Prostate gland (tissue), 2 donors: Measurements from ENCODE around the gene TAF4B. TPM values are rescaled to one million over a fixed set of nuclear protein-coding genes. Genes with fewer than 3 reads are reported as not detected.
"Not testable (repeated sequence)": the region's sequence is repeated elsewhere in the genome, so short reads cannot be mapped to it uniquely, and the experiment has no call there.

ENCODE experiments used
- DNase-seq: peaks from one replicate; pipeline ENCODE4 v3.0.0-alpha.2; 2019; ENCODE audit warnings: low spot score
- H3K27ac ChIP-seq, 2 donors: fragments of 200-600 bp; sonication (generic); 2 replicates each; pipeline ENCODE4 v1.5.1; 2017 to 2019
- H3K27me3 ChIP-seq: fragments of 200-600 bp; sonication (generic); replicated peaks from 2 replicates; pipeline ENCODE4 v1.5.1; 2019; ENCODE audit not compliant: insufficient read depth
- H3K36me3 ChIP-seq, 2 donors: fragments of 200-600 bp; sonication (generic); 1 replicate in 1 of 2; 2 replicates in 1 of 2; pipeline versions ENCODE4 v1.5.1 to v1.8.1; 2017 to 2019
- H3K4me1 ChIP-seq: fragments of 200-600 bp; sonication (generic); replicated peaks from 2 replicates; pipeline ENCODE4 v1.5.1; 2019
- H3K4me3 ChIP-seq, 2 donors: fragments of 200-600 bp; sonication (generic); 2 replicates each; pipeline ENCODE4 v1.5.1; 2017 to 2019
- H3K9me3 ChIP-seq: fragments of 200-600 bp; sonication (generic); 2 replicates; pipeline ENCODE4 v1.5.1; 2017
- POLR2A ChIP-seq: fragments of 450-650 bp; IDR thresholded peaks from one replicate; pipeline ENCODE4 v1.6.1; 2016; ENCODE audit warnings: antibody characterized with exemption, mild to moderate bottlenecking
- POLR2AphosphoS5 ChIP-seq: sonication (generic); formaldehyde crosslinking; IDR thresholded peaks from one replicate; pipeline ENCODE4 v1.6.1; 2017; ENCODE audit warnings: antibody characterized with exemption
- WGBS: methylation state at CpG from one replicate; pipeline ENCODE4 v1.1.5; 2018; 5-methylcytosine and 5-hydroxymethylcytosine counted together
- intact Hi-C: fragments of 100-400 bp; cut with DNase I; formaldehyde crosslinking; loops from one replicate; pipeline ENCODE4 v1.14.2; 2022
- total RNA-seq, 2 donors: library from RNA; depleted of rRNA; stranded (reverse); fragments of >200 nt; gene quantifications; one replicate each; pipeline ENCODE4 v1.1.0, GENCODE V29; 2016
- TF ChIP-seq, protein P1 (sequence below), 4 experiments: fragments of 200-600 bp in 2 of 4; fragments of 450-650 bp in 2 of 4; sonication (generic) in 2 of 4; IDR thresholded peaks; 1 replicate in 3 of 4; 2 replicates in 1 of 4; pipeline ENCODE4 v1.5.1; 2016 to 2019; ENCODE audit warnings: antibody characterized with exemption in 4 of 4, mild to moderate bottlenecking in 2 of 4, moderate library complexity in 2 of 4

The TAF4B gene
- total RNA-seq, 2 donors from 2014 or later = 5.3 to 37.3 TPM

DNA sequence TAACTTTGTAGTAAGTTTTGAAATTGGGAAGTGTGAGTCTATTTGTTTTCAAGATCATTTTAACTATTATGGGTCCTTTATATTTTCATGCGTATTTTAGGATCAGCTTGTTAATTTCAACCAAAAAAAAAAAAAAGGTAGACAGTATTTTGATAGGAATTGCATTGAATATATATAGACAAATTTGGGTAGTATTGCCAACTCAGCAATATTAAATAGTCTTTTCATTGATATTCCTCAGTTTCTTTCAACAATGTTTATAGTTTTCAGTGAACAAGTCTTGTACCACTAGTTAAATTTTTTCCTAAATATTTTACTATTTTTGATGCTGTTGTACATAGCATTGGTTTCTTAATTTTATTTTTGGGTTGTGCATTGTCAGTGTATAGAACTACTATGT, 149.9 kb downstream of the TAF4B start:
- TF ChIP-seq POLR2AphosphoS5 = no peak
- TF ChIP-seq POLR2A = no peak
- TF ChIP-seq, protein P1, sequence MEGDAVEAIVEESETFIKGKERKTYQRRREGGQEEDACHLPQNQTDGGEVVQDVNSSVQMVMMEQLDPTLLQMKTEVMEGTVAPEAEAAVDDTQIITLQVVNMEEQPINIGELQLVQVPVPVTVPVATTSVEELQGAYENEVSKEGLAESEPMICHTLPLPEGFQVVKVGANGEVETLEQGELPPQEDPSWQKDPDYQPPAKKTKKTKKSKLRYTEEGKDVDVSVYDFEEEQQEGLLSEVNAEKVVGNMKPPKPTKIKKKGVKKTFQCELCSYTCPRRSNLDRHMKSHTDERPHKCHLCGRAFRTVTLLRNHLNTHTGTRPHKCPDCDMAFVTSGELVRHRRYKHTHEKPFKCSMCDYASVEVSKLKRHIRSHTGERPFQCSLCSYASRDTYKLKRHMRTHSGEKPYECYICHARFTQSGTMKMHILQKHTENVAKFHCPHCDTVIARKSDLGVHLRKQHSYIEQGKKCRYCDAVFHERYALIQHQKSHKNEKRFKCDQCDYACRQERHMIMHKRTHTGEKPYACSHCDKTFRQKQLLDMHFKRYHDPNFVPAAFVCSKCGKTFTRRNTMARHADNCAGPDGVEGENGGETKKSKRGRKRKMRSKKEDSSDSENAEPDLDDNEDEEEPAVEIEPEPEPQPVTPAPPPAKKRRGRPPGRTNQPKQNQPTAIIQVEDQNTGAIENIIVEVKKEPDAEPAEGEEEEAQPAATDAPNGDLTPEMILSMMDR (IDR thresholded peaks at IDR 0.05) = no peak
- no peaks in the 10 kb centered on the region for H3K4me1 ChIP-seq
- no peaks in the 10 kb centered on the region for H3K36me3 ChIP-seq
- no peak overlapping the region for H3K4me3 ChIP-seq
- H3K9me3 ChIP-seq = no peaks in the 10 kb centered on the region
- H3K27ac ChIP-seq = no peak overlapping the region
- 97% methylated on average over 1 of the region's 1 CpG for WGBS
- no peak for DNase-seq
- H3K27me3 ChIP-seq = no peaks in the 10 kb centered on the region
- intact Hi-C loops = no loop called here

DNA sequence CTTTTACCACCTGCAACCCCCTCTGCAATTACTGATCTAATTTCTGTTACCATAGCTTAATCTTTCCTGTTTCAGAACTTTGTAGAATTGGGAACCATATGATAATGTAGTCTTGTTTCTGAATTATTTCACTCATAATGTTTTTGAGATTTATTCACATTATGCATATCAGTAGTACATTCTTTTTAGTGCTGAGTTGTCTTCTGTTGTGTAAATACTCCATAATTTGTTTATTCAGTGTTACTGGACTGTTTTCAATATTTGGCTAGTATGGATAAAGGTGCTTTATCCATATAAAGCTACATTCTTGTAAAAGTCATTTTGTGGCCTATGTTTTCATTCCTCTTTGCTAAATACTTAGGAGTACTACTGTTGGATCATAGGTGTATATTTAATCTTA, 152.5 kb downstream of the TAF4B start:
- no peaks in the 10 kb centered on the region for H3K36me3 ChIP-seq
- H3K4me3 ChIP-seq = no peak overlapping the region
- no peaks in the 10 kb centered on the region for H3K9me3 ChIP-seq
- H3K4me1 ChIP-seq = no peaks in the 10 kb centered on the region
- DNase-seq = no peak
- intact Hi-C loops = no loop called here
- no peaks in the 10 kb centered on the region for H3K27me3 ChIP-seq
- H3K27ac ChIP-seq = no peak overlapping the region
- TF ChIP-seq POLR2A (no peak), POLR2AphosphoS5 (no peak)
- TF ChIP-seq, protein P1 (IDR thresholded peaks at IDR 0.05) = no peak

DNA sequence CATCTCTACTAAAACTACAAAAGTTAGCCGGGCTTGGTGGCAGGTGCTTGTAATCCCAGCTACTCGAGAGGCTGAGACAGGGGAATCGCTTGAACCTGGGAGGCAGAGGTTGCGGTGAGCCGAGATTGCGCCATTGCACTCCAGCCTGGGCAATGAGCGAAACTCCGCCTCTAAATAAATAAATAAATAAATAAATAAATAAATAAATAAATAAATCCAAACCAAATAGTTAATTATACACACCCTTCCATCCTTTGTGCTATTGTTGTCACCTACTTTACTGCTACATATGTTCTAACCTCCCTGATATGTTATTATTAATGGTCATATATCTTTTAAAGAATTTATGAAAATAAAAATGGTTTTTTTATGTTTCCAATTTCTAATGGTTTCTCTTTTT, 155.3 kb downstream of the TAF4B start:
- not testable (repeated sequence) for H3K27ac ChIP-seq, H3K9me3 ChIP-seq, DNase-seq, H3K27me3 ChIP-seq, H3K4me1 ChIP-seq, H3K36me3 ChIP-seq, H3K4me3 ChIP-seq
- intact Hi-C loops = loop anchor here (5.0 to 10.0 kb wide), 2 partner anchors 163 to 271 kb away; partner anchors contain the start of gene KCTD1
- WGBS = 98% methylated on average over 8 of the region's 8 CpGs

DNA sequence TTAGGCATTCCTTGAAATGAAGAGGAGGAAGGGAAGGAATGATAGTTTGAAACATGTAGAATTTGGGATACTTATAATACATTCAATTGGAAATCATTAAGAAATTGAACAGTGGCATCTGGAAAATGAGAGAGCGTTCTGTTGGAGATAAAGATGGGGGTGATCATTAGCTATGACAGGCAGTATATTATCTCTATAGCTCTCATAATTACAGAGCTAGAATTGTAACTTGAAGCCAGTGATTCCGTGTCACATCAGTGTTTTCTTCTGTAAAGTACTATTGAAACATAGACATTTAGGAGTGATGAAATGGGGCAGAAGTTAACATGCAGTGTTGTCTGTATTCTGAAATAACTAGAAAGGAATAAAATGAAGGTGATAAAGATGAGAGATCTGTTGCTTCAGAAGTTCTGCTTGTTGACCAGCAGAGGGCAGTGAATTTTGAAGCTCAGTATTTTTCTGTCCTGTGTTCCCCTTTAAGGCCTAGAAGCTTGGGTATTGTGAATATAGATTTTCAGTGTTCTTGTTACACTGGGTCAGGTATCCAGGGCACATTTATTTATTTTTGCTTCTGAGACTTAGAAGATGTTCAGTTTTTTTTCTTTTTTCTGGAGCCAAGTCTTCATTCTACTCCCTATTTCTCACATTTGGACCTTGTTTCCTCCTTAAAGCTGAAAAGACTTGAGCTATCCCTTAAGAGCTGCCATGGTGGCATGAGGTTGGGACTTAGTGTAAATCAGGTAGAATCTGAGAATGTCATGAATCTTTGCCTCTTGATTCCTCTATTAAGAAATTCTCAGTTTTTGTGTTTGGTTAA, 157.4 kb downstream of the TAF4B start:
- no peak for DNase-seq
- TF ChIP-seq, protein P1 (IDR thresholded peaks at IDR 0.05) = peak; percentile 30 to 77 (median 58)
- TF ChIP-seq POLR2A (no peak), POLR2AphosphoS5 (no peak)
- H3K4me3 ChIP-seq = no peak overlapping the region
- H3K36me3 ChIP-seq = no peaks in the 10 kb centered on the region
- H3K4me1 ChIP-seq = no peaks in the 10 kb centered on the region
- H3K27me3 ChIP-seq = no peaks in the 10 kb centered on the region
- no peaks in the 10 kb centered on the region for H3K9me3 ChIP-seq
- H3K27ac ChIP-seq = no peak overlapping the region
- 45% methylated on average over 2 of the region's 2 CpGs for WGBS
- intact Hi-C loops = loop anchor here (5.0 to 10.0 kb wide), 2 partner anchors 161 to 269 kb away; partner anchors contain the start of gene KCTD1

GRCh38 chr18:26386002-26386401, 159.8 kb downstream of the TAF4B start:
- no peak for DNase-seq
- intact Hi-C loops = loop anchor here (10.0 kb wide), 1 partner anchor 159 kb away; the partner anchor contains the start of gene KCTD1
- Histone ChIP-seq H3K36me3 (no peaks in the 10 kb centered on the region), H3K4me3 (no peak overlapping the region), H3K27ac (no peak overlapping the region), H3K9me3 (no peaks in the 10 kb centered on the region), H3K27me3 (no peaks in the 10 kb centered on the region), H3K4me1 (no peaks in the 10 kb centered on the region)
- TF ChIP-seq, protein P1 (IDR thresholded peaks at IDR 0.05) = no peak
- TF ChIP-seq POLR2A = no peak
- TF ChIP-seq POLR2AphosphoS5 = no peak
